WERI-Rb-1 (cell line): ENCODE results near the gene ZG16B.

Source experiments
- DNase-seq: peaks from one replicate; pipeline ENCODE4 v3.0.0-alpha.2; 2020
- H3K27ac ChIP-seq: fragments of 250-450 bp; sonication (Bioruptor Pico); 2 replicates; pipeline ENCODE4 v1.5.1; 2020; ENCODE audit warnings: mild to moderate bottlenecking, moderate library complexity
- H3K27me3 ChIP-seq: fragments of 250-450 bp; sonication (Bioruptor Pico); 2 replicates; pipeline ENCODE4 v1.5.1; 2021; ENCODE audit warnings: mild to moderate bottlenecking, low read depth, moderate library complexity; ENCODE audit not compliant: insufficient read depth, severe bottlenecking
- H3K36me3 ChIP-seq: fragments of 250-450 bp; sonication (Bioruptor Pico); 2 replicates; pipeline ENCODE4 v1.5.1; 2020; ENCODE audit warnings: mild to moderate bottlenecking, moderate library complexity
- H3K4me3 ChIP-seq: 2 replicates; pipeline ENCODE4 v1.5.1; 2011; ENCODE audit warnings: low read depth, mild to moderate bottlenecking, control low read depth, low read length
- H3K9me3 ChIP-seq: fragments of 250-450 bp; sonication (Bioruptor Pico); 2 replicates; pipeline ENCODE4 v1.5.1; 2021; ENCODE audit warnings: mild to moderate bottlenecking, moderate library complexity; ENCODE audit not compliant: severe bottlenecking
- TF ChIP-seq, protein P1 (sequence below): IDR thresholded peaks from 2 replicates; pipeline ENCODE4 v1.5.1; 2011; ENCODE audit warnings: low read depth, mild to moderate bottlenecking, control low read depth, inconsistent platforms, low read length

The ZG16B gene

DNA sequence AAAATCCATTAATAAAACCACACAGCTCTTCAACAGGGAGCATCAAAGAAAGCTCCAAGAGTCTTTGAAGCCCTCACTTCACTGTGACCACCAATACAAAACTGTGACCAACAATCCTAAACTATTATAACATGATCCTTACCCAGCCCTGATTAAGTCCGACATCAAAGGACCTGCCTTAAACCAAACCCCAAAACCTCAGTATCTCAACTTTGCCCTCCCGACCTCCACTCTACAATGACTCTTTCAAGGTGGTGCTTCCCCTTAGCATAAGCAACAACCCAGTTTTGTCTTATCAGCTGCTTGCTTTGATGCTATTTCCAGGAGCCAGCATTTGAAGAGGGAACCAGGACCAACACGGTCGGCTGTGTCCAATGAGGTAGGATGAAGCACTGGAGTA lies 36.3 kb downstream of the ZG16B start:
- TF ChIP-seq, protein P1, sequence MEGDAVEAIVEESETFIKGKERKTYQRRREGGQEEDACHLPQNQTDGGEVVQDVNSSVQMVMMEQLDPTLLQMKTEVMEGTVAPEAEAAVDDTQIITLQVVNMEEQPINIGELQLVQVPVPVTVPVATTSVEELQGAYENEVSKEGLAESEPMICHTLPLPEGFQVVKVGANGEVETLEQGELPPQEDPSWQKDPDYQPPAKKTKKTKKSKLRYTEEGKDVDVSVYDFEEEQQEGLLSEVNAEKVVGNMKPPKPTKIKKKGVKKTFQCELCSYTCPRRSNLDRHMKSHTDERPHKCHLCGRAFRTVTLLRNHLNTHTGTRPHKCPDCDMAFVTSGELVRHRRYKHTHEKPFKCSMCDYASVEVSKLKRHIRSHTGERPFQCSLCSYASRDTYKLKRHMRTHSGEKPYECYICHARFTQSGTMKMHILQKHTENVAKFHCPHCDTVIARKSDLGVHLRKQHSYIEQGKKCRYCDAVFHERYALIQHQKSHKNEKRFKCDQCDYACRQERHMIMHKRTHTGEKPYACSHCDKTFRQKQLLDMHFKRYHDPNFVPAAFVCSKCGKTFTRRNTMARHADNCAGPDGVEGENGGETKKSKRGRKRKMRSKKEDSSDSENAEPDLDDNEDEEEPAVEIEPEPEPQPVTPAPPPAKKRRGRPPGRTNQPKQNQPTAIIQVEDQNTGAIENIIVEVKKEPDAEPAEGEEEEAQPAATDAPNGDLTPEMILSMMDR = no peak
- Histone ChIP-seq H3K4me3 (no peak overlapping the region), H3K27me3 (no peaks in the 10 kb centered on the region), H3K36me3 (no peaks in the 10 kb centered on the region), H3K9me3 (no peaks in the 10 kb centered on the region), H3K27ac (no peak overlapping the region)
- no peak for DNase-seq

DNA sequence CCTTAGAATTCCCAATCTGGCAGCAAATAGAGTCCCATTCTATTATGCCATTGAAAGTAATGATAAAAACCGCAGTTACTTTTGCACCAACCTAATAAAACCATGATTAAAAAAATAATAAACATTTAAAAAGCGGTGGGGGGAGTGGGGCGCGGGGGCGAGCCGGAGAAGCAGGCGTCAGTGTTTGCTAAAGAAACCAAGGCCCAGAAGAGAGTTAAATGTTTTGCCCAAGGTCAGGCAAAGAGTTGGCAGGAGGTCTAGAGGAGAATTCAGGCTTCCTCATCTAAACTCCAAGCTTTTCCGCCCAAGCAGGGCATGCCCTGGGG lies 37.5 kb downstream of the ZG16B start:
- no peak for DNase-seq
- no peaks in the 10 kb centered on the region for H3K27me3 ChIP-seq
- H3K36me3 ChIP-seq = no peaks in the 10 kb centered on the region
- H3K9me3 ChIP-seq = no peaks in the 10 kb centered on the region
- TF ChIP-seq, protein P1 = no peak
- H3K4me3 ChIP-seq = peak overlapping the region; percentile 71
- peak overlapping the region; percentile 85 for H3K27ac ChIP-seq

DNA sequence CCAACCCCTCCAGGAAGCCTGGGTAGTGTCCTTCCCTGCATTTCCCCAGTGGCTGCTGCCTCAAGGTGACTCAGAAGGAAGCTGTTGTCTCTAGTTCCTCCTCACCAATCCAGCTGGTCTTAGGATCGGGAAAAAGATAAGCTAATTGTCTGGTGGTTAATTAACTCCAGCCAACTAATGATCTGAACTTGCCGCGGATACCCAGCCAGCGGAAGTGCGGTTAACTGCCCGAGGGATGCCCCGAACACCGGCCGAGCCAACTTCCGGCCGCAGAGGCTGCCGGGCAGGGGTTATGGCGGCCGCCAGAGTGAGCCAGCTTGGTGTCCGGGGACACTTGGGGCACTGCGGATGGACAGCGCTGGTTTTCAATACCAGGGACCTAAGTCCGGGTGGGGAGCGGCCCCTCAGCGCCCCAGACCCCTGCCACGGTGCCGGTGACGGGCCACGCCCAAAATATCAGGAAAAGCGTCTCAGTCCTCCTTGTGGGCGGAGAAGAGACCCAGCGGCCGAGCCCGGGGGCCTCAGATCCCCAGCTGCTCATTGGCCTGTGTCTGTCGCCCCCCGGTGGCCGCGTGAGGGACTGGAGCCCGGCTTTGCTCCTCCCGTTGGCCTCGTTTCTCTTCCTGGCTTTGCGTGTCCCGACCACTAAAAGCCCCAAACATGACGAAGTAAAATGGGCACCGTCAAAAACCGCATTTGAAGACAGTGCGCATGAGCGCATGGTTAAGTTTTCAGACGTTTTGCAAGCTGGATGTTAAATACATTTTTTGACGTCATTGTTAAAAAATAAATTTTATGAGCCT lies 38.1 kb downstream of the ZG16B start:
- TF ChIP-seq, protein P1 = peak; percentile 93
- Histone ChIP-seq H3K36me3 (no peaks in the 10 kb centered on the region), H3K27me3 (no peaks in the 10 kb centered on the region), H3K4me3 (peak overlapping the region; percentile 71), H3K27ac (peak overlapping the region; percentile 85), H3K9me3 (no peaks in the 10 kb centered on the region)
- DNase-seq = peak; percentile 93

DNA sequence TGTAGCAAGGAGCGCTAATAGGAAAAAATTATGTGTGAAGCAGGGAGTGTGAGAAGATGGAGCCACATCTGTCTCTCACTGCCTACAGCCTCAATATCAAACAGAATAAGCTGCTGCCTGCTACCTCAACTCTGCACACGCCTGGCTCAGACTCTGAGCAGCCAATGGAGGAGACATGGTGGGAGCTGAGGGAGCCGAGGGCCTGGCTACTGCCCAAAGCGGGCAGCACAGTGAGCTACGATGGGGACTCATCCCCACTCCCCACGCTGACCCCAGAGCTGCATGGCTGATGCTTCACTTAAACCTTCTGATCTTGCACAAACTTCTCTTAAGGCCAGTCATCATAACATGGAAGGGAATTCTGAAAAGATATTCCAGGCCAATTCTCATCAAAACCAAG lies 41.8 kb downstream of the ZG16B start:
- Histone ChIP-seq H3K27ac (no peak overlapping the region), H3K27me3 (no peaks in the 10 kb centered on the region), H3K9me3 (no peaks in the 10 kb centered on the region), H3K4me3 (no peak overlapping the region), H3K36me3 (no peaks in the 10 kb centered on the region)
- TF ChIP-seq, protein P1 = no peak
- no peak for DNase-seq

DNA sequence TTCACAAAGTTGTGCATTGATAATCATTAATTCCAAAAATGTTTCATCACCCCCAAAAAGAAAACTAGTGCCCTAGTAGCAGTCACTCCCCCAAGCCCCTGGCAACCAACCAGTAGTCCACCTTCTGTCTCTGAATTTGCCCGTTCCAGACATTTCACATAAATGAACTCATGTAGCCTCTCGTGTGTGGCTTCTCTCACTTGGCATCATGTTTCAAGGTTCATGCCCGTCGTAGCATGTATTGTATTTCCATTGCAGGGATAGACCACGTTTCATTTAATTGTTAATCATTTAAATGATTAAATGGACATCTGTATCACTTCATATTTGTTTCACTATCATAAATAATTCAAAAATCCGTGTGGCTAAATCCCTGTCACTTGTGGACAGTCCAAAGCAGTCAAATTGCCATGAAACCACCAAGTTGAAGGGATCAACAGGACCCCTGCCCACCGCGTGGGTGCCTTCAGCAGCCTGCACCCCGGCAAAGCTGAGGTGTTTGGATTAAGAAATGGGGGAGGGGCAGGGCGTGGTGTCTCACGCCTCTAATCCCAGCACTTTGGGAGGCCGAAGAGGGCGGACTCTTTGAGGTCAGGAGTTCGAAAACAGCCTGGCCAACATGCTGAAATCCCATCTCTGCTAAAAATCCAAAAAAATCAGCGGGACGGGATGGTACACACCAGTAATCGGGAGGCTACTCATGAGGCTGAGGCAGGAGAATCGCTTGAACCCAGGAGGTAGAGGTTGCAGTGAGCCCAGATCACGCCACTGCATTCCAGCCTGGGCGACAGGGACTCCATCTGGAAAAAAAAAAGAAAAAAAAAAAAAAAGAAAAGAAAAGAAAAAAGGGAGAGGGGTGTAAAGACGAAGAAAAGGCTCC lies 44.2 kb downstream of the ZG16B start:
- TF ChIP-seq, protein P1 = no peak
- Histone ChIP-seq H3K4me3 (peak overlapping the region; percentile 27), H3K36me3 (no peaks in the 10 kb centered on the region), H3K27me3 (no peaks in the 10 kb centered on the region), H3K9me3 (no peaks in the 10 kb centered on the region), H3K27ac (peak overlapping the region; percentile 35)
- DNase-seq = peak; percentile 40
